OCI-LY7 (cell line): ENCODE data around the gene PMM2.

Experiments used
- EZH2phosphoT487 ChIP-seq: fragments of 200-600 bp; sonication (generic); IDR thresholded peaks from 2 replicates; pipeline ENCODE4 v1.6.1; 2018; ENCODE audit warnings: low read depth, borderline replicate concordance, mild to moderate bottlenecking, mixed run types, antibody characterized with exemption, low read length, moderate library complexity, mixed read lengths
- TF ChIP-seq, protein P1 (sequence below): fragments of 200-600 bp; sonication (generic); conservative IDR thresholded peaks from 2 replicates; pipeline ENCODE4 v1.5.1; 2014; ENCODE audit warnings: mild to moderate bottlenecking, antibody characterized with exemption, low read length, moderate library complexity, mixed read lengths

DNA sequence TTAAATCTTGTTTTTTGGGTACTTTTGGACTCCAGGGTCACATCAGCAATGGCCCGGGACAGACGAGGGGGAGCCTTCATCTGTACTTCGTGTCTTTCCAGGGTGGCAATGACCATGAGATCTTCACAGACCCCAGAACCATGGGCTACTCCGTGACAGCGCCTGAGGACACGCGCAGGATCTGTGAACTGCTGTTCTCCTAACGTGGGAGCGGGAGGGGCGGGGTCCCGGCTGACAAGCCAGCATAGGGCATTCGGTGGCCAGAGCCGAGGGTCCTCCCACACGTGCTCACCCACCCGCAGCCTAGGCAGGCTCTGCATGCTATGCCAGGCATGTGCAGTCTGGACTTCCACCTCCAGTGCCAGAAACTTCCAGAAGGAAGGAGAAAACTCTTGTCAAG lies 50.0 kb downstream of the PMM2 start:
- TF ChIP-seq, protein P1, sequence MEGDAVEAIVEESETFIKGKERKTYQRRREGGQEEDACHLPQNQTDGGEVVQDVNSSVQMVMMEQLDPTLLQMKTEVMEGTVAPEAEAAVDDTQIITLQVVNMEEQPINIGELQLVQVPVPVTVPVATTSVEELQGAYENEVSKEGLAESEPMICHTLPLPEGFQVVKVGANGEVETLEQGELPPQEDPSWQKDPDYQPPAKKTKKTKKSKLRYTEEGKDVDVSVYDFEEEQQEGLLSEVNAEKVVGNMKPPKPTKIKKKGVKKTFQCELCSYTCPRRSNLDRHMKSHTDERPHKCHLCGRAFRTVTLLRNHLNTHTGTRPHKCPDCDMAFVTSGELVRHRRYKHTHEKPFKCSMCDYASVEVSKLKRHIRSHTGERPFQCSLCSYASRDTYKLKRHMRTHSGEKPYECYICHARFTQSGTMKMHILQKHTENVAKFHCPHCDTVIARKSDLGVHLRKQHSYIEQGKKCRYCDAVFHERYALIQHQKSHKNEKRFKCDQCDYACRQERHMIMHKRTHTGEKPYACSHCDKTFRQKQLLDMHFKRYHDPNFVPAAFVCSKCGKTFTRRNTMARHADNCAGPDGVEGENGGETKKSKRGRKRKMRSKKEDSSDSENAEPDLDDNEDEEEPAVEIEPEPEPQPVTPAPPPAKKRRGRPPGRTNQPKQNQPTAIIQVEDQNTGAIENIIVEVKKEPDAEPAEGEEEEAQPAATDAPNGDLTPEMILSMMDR = no peak
- TF ChIP-seq EZH2phosphoT487 = no peak
